CD4-positive, alpha-beta T cell treated with Interferon gamma for 1 hour (primary cell): ENCODE data around the gene STK25.
"Not testable (repeated sequence)": the region's sequence is repeated elsewhere in the genome, so short reads cannot be mapped to it uniquely, and the experiment has no call there.

Experiments
- DNase-seq: peaks from one replicate; pipeline ENCODE4 v3.0.0-alpha.2; 2020

The STK25 gene

DNA sequence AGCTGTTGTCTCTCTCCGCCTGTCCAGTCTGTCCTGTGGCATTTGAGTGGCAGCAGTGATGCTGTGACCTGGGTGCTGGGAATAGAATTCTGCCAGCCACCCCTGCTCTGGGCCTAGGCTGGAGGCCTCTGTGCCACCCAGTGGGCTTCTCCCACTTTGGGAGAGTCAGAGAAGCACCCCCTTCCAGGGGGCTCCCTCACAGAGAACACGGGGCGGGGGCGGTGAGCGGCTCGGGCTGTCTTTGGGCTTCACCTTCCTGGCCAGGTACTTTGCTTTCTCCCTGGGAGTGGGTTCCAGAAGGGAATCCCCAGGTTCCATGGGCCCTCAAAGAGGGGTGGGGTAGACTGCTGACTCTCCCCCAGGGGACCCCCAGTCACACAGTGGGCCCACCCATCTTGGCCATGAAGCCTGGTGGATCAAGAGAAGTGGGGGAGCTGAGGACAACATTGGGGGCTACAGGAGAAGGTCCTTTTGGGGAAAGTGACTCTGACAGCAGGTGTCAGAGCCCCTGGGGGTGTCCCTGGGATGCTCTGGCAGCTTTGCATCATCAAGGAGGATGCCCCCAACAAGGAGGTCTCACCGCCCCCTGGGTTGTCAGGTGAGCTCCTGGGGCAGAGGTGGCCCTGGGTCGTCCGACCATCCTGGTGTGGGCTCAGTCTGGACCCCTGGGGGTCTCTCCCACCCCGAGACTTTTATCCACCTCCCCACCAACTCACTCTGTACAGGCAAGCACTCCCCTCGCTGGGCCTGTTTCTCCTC, 31.4 kb upstream of the STK25 start:
- no peak for DNase-seq

DNA sequence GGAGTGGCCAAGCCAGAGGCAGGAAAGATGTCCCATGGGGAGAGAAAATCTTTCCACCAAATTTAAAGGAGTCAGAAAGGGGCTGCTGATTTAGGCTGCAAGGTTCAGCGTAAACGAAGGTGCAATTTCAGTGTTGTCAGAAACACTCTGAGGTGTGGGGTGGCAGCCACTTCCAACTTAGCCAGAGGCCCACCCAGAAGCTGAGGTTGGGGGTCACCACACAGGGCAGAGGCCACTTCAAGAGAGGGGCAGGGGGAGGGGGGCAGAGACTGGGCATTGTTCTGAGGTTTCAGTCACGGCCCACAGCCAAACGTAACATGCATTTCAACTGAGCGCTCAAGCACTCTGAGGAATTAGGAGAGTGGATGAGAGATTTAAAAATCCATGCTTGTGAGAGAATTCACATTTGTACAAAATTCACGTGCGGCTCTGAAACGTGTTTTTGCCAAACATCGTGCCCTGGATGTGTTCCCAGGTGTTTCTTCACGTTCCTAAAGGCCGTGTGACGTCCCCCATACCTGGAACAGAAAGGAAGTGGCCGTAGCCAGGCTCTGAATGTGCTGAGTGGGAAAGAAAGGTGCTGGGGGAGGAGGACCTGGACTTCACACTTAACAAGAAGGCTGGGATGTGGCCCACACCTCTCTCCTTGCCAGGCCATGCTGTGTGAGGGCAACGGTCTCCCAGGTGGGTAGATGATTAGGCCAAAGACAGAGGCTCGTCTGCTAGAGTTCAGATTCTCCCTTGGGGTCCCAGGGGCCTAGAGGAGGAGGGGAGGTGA, 30.6 kb upstream of the STK25 start:
- DNase-seq: no peak

DNA sequence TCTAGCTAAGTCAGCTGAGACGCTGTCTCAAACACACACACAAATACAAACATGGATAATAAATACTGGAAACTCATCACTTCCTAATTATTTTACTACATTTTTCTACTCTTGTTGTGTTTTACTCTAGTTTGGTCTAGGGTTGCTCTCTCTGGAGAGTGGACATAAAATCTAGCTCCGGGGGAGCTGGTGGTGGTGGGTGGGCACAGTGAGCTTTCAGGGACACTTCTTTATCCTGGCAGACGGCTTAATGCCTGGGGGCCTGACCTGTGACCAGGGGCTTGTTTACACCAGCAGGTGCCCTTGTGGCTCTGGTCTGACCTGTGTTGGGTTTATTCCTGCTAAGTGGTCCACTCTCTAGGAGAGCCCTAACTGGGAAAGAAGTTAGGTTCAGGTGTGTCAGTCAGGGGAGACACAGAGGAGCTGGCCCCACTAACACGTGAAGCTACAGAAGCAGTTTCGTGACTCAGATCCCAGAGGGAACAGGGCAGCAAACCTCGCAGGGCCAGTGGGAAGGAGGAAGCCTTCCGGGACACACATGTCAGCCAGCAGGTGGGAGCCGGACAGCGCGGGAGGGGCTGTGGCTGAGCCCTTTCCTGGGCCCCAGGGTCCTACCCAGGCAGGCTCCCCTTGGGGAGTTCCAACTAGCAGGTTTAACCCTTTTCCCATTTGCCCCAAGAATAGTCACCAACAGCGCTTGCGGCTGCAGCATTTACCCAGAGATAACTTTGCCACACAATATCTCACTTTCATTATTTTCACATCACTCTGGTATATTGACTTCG, 27.7 kb upstream of the STK25 start:
- DNase-seq: no peak

DNA sequence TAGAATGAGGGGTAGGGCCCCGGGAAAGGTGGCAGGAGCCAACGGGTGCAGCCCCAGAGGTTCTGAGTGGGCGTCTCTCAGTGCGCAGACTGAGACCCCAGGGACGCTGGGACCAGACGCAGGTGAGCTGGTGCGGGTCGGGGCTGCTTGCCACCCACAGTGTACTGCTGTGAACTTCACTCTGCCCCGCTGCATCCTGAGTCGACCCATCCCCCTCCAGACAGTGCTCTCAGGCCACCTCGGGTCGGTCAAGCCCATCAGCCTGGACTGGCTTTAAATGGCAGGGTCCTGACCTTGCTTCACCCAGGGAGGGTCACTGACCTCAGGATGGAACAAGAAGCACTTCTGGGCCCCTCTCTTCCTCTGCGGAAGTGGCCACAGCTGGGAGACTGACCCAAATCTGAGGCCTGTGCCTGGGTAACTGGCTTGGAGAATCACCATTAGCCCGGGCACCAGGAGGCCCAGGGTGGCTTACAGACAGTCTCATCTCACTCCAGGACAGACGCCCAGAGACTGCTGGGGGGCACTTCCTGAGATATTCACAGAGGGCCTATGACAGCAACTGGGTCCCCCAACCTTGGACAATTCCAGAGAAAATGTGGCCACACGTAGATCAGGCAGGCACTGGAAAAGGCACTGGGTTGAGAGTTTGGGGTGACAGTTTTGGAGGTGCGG, 26.5 kb upstream of the STK25 start:
- DNase-seq: no peak

DNA sequence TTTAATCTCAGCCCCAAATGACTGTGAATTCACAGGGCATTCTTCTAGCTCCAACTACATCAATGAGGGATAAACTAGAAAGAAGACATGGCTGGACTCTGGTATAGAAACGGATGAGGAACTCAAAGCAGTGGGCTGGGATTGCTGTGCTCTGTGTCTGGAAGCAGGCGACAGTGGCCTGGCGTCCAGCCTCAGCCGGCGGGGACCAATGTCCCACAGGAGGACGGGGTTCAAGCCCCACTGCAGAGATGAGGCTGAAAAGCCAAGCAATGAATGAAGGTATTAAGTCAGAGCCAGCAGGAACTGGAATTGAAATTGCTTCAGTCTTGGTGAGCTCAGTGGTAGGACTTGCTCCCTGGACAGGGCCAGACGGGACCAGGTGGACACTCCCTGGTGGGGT, 25.9 kb upstream of the STK25 start:
- no peak for DNase-seq

DNA sequence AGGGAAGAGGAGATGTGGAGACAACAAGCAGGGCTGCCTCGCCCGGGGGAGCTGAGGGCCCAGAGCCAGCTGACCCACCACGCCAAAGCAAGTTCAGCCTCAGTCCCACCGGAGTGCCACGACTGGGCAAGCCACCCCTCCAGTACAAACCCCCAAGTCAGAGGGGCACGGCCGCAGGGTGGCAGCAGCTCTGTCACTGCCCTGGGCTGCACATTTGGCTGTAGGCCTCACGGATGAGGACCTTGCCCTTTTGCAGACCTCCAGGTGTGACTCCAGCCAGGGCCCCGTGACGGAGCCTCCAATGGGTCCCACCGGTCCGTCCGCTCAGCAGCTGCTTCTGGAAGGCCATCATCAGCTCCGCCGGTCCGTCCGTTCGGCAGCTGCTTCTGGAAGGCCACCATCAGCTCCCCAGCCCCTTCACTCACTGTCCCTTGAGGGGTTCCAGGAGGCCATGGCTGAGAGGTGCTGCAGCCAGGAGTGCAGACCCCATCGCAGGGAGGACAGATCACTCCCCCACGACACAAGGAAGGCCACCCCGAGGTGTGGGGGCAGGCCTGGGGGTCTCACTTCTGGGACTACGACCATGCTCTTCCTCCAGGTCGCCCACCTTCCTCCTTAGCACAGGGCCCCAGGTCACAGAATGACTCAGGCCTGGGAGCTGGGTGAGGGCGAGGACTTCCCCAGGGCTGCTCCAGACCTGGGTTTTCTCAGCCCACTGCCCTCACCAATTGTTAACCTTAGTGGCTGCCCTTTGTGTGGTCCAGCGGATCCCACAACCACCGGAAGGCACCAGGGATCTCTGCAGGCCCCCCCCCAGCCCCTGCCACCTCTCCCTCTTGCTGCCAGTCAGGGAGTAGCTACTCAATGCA, 24.6 kb upstream of the STK25 start:
- DNase-seq: no peak

DNA sequence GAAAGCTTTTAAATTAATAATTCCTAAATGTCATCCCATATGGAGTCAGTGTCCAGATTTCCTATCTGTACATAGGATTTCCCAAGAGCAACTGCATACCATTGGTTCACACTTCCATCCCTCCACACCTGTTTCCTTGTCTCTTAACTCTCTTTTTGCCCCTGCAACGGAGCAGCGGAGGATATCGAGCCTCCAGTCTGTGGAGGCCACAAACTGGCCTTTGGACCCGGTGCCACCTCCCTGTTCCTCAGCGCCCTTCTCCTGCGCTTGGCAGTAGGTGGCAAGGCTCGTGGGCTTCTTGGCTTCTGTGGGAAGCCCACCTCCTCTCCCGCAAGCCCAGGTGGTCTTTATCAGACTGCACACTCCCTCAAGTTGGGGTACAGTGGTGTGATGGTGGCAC, 23.8 kb upstream of the STK25 start:
- no peak for DNase-seq

DNA sequence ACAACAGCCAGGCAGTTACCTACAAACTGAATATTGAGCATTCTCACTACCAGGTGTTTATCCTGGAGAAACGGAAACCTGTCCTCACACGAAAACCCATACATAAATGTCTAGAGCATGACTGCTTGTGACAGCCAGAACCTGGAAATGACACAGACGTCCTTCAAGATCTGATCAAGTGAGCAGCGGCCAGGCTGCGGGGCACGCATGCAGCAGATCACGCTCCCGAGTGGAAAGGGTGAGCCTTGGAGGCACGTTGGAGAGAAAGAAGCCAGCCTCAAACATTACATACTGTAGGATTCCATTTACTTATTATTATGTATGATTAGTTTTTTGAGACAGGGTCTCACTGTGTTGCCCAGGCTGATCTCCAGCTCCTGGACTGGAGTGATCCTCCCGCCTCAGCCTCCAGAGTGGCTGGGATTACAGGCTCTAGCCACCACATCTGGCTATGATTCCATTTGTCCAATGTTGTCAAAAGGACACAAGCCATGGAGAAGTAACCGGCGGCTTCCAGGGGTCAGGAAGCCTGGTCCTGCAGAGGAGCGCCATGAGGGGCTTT, 22.9 kb upstream of the STK25 start:
- DNase-seq: no peak

DNA sequence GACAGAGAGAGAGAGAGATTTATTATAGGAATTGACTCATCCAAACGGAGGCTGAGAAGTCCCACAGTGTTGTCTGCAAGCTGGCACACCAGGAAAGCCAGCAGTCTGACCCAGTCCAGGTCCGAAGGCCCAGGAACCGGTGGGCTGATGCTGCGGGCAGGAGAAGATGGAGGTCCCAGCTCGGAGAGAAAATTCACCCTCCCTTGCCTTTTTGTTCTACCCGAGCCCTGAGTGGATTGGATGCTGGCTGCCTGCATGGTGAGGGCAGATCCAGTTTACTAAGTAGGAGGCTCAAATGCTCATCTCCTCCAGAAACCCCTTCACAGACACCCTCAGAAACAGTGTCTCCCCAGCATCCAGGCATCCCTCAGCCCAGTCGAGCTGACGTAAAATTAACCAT, 22.2 kb upstream of the STK25 start:
- DNase-seq: no peak

DNA sequence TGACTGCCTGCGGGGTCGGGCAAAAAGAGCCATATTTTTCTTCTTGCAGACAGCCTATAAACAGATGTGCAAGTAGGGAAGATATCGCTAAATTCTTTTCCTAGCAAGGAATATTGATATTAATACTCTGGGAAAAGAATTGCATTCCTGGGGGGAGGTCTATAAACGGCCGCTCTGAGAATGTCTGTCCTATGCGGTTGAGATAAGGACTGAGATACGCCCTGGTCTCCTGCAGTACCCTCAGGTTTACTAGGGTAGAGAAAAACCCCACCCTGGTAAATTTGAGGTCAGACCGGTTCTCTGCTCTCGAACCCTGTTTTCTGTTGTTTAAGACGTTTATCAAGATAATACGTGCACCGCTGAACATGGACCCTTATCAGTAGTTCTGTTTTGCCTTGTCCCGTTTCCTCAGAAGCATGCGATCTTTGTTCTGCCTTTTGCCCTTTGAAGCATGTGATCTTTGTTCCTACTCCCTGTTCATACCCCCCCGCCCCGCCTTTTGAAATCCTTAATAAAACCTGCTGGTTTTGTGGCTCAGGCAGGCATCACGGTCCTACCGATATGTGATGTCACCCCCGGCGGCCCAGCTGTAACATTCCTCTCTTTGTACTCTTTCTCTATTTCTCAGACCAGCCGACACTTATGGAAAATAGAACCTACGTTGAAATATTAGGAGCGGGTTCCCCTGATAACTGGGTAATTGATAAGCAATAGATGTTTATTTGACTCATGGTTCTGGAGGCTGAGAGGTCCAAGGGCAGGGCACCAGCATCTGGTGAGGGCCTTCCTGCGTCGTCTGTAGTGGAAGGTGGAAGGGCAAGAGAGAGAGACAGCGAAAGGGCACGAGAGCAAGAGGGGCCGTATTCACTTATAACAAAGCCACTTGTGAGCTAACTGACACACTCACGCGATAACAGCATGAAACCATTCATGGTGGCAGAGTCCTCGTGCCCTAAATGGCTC, 17.7 kb upstream of the STK25 start:
- not testable (repeated sequence) for DNase-seq

DNA sequence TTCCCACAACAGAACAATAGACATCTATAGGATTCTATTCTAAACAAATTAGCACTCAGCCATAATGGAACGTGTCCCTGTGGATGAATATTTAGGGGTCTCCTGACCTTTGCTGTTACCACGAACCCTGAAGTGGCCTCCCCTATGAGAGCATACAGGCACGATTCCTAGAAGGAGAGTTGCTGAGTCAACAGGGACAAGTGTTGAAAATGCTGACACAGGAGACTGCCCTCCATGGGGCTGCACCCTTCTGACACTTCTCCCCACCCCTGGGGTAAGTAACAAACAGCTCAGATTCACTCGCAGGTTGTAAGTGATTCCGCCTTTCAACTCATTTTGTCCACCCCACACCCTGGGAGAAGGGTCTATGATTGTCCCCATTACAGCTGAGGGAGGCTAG, 14.1 kb upstream of the STK25 start:
- DNase-seq: no peak

DNA sequence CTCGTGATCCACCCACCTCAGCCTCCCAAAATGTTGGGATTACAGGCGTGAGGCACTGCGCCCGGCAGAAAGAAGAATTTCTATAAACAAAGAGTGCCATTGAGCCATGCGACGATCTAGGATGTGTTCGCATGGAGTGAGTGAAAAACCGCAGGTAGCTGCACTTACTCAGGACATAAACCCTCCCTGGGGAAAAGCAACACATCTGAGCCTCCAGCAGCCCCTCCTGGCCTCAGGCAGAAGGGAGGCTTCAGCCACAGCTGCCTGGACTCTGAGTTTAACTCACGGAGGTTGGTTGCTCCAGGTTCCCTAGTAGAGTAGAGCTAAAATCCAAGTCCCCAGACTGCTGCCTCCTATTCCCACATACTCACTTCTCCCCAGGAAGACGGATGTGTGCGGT, 11.3 kb upstream of the STK25 start:
- no peak for DNase-seq

DNA sequence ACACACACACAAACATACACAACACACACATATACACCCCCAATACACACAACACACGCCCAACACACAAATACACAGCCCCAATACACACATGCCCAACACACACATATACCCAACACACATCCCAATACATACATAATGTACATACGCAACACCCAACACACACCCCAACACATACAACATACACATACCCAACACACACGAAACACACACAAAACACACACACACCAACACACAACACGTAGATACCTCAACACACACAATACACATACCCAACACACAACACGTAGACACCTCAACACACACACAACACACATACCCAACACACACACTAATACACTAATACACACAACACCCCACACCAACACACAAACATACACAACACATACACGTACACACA, 8.9 kb upstream of the STK25 start:
- no peak for DNase-seq

DNA sequence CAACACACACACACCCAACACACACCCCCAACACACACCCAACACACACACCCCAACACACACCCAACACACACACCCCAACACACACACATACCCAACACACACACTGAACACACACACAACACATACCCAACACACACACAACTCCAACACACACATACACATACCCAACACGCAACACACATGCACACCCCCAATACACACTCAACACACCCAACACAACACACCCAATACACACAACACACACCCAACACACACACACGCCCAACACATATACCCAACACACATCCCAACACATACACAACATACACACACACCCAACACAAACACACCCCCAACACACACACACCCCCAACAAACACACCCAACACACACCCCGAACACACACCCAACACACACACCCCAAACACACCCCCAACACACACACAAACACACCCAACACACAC, 8.2 kb upstream of the STK25 start:
- DNase-seq: no peak

DNA sequence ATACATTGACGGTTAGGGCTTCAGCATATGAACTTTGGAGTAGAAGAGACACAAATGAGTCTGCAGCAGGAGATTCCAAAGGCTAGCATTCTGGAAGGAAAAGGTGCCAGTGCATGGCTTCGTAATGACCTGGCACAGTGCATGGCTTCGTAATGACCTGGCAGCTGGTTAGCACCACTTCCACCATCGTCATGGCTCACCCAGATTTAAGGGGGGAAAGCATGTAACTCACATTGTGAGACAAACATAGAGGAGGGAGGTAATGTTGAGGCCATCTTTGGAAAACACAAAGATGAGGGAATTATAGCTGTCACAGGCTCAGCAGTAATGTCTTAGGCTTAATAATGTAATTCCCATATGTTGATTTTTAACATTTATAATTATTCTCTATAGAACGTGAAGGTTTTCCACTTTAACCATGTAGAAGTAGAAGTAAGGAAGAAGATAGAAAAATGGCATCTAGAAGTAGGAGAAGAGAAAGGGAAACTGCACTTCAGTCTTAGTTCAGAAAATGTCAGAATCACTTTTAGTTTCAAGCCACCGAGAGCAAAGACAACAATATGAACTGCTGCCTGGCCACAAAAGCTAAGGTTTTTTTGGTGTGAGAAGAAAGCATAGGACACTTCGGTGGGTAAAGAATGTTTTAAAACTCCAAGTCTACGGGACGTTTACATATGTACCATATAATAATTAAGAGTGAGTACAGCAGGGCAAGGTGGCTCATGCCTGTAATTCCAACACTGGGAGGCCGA, 6.8 kb upstream of the STK25 start:
- DNase-seq: no peak

DNA sequence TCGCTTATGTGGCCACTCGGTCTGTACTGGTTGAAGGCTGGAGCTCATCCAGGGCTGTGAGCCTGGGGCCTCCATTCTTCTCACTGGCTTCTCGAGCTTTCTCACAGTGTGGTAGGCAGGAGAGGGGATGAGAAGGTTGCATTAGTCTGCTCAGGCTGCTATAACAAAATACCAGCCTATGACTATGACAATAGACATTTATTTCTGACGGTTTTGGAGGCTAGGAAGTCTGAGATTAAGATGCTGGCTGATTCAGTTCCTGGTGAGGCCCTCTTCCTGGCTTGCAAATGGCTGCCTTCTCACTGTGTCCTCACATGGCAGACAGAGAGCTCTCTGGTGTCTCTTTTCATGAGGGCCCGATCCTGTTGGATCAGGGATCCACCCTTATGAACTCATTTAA, 6.2 kb upstream of the STK25 start:
- DNase-seq: no peak

DNA sequence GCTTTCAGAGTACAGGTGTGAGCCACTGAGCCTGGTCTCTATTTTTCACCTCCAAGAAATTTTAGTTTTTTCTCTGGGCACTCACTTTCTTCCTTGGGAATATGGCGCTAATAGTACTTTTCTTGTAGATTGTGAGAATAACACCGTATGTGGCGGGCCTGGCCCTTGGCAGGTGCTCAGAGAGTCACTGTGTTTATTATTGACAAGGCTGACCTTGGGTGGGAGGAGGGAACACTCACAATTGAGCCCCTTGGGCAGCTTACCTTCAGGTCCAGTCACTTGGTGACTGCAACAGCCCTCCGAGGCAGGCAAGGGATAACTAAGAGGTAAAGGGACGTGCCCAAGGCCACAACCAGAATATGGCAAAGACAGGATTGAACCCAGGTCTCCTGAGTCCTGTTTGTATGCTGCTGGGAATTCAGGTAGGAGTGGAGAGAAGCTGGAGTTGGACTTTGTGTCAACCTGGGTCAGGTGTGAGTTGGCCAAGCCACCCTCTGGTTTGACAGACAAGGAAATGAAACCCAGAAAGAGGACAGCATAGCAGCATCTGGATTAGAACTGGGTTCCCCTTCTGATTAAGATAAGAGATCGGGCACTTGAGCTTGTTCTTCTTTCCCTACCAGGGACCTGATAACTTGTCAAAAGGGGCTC, 2.8 kb upstream of the STK25 start:
- DNase-seq: no peak

DNA sequence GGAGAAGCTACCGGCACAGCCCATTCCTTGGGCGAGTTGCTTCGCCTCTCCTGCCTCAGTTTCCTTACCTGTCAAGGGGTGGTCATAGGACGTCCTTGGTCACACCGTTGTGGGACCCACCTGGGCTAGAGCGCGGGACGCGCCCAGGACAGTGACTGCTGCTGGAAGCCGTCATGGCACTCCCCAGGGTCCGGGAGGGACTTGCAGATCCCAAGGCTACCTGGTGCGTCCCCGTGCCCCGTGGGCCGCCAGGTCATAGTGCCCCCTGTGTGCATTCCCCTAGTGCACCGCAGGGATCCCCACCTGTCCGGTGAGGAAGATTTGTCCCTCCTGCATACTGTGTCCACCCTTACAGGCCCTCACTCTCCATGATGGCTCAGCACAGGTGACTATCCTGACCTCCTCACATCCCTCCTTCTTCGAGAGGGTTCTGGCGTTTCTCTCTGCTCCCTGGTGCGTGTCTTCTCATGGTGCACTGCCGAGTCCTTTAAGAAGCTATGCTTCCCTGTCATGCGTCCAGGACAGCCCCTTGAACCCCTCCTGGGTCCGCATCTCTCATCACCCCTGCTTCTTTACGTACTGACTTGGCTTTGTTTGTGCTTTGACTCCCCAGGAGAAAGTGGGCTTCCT, 886 bp upstream of the STK25 start:
- no peak for DNase-seq
